IMR-90 (cell line): ENCODE data around the gene C3orf22. TPM values are rescaled to one million over a fixed set of nuclear protein-coding genes. Genes with fewer than 3 reads are reported as not detected.

Experiments used
- ATAC-seq: fragments of 200-7000 bp; cut with Tn5 transposase; 2 replicates; pipeline ENCODE4 v1.9.1; 2020; ENCODE audit warnings: low read depth, mild to moderate bottlenecking, moderate library complexity
- BruUV-seq: library from RNA; stranded (reverse); fragments of 400-500 nt; replicated peaks from 2 replicates; lab custom pipeline; 2021; lab: Mats Ljungman, UMichigan
- CTCF ChIA-PET: fragments of 300-600 bp; formaldehyde crosslinking; extraction: SDS; loops from one replicate; lab custom pipeline; 2021; ENCODE audit warnings: antibody characterized with exemption; lab: Yijun Ruan, JAX
- POLR2A ChIA-PET: fragments of 300-600 bp; sonication (Branson Sonifier 250); formaldehyde crosslinking; loops from one replicate; lab custom pipeline; 2022; ENCODE audit warnings: antibody characterized with exemption; ENCODE audit not compliant: unreplicated experiment; lab: Charles Lee
- DNase-seq: peaks from one replicate; pipeline ENCODE4 v3.0.0; 2013
- H2AFZ ChIP-seq: replicated peaks from 2 replicates; pipeline ENCODE3; 2013; ENCODE audit warnings: low read length, mild to moderate bottlenecking; ENCODE audit not compliant: poor library complexity
- H2AK5ac ChIP-seq: 2 replicates; pipeline ENCODE4 v1.6.1; 2013; ENCODE audit warnings: low read depth, low read length, inconsistent platforms
- H2AK9ac ChIP-seq: replicated peaks from 2 replicates; pipeline ENCODE3; 2013; ENCODE audit warnings: mild to moderate bottlenecking, low read depth, low read length, moderate library complexity; ENCODE audit not compliant: poor library complexity
- H2BK120ac ChIP-seq: 2 replicates; pipeline ENCODE4 v1.6.1; 2013; ENCODE audit warnings: low read depth, low read length, inconsistent platforms
- H2BK15ac ChIP-seq: 3 replicates; pipeline ENCODE4 v1.6.1; 2013; ENCODE audit warnings: low read depth, low read length, inconsistent platforms
- H2BK20ac ChIP-seq: 2 replicates; pipeline ENCODE4 v1.6.1; 2013; ENCODE audit warnings: low read depth, mild to moderate bottlenecking, inconsistent platforms, low read length, moderate library complexity
- H2BK5ac ChIP-seq: 2 replicates; pipeline ENCODE4 v1.6.1; 2013; ENCODE audit warnings: mild to moderate bottlenecking, low read depth, low read length, inconsistent platforms; ENCODE audit not compliant: poor library complexity, severe bottlenecking
- H3K14ac ChIP-seq: replicated peaks from 2 replicates; pipeline ENCODE4 v1.6.1; 2013; ENCODE audit warnings: low read depth, low read length, inconsistent platforms
- H3K18ac ChIP-seq: 2 replicates; pipeline ENCODE4 v1.6.1; 2013; ENCODE audit warnings: low read depth, low read length, control low read depth
- H3K23ac ChIP-seq: 2 replicates; pipeline ENCODE4 v1.6.1; 2013; ENCODE audit warnings: low read depth, low read length, inconsistent platforms
- H3K27ac ChIP-seq: 2 replicates; pipeline ENCODE4 v1.5.1; 2013; ENCODE audit warnings: mild to moderate bottlenecking, control low read depth, low read length; ENCODE audit not compliant: insufficient read depth
- H3K27me3 ChIP-seq: 2 replicates; pipeline ENCODE4 v1.6.1; 2013; ENCODE audit warnings: low read length; ENCODE audit not compliant: control insufficient read depth, insufficient read depth
- H3K36me3 ChIP-seq: 2 replicates; pipeline ENCODE4 v1.6.1; 2013; ENCODE audit warnings: low read length, mixed read lengths; ENCODE audit not compliant: control insufficient read depth, insufficient read depth
- H3K4ac ChIP-seq: 2 replicates; pipeline ENCODE4 v1.6.1; 2013; ENCODE audit warnings: low read depth, low read length, inconsistent platforms
- H3K4me1 ChIP-seq: 2 replicates; pipeline ENCODE4 v1.6.1; 2013; ENCODE audit warnings: low read length, mixed read lengths; ENCODE audit not compliant: control insufficient read depth, insufficient read depth
- H3K4me2 ChIP-seq: 2 replicates; pipeline ENCODE4 v1.6.1; 2013; ENCODE audit warnings: low read depth, mild to moderate bottlenecking, control low read depth, low read length, moderate library complexity
- H3K4me3 ChIP-seq: 2 replicates; pipeline ENCODE4 v1.5.1; 2013; ENCODE audit warnings: low read depth, mild to moderate bottlenecking, control low read depth, low read length, moderate library complexity; ENCODE audit not compliant: insufficient read depth
- H3K56ac ChIP-seq: 2 replicates; pipeline ENCODE4 v1.6.1; 2013; ENCODE audit warnings: low read length, inconsistent platforms; ENCODE audit not compliant: insufficient read depth; ENCODE audit errors: extremely low read depth
- H3K79me1 ChIP-seq, 2 experiments: 2 replicates each; pipeline ENCODE4 v1.6.1; 2013; ENCODE audit warnings: low read length in 2 of 2, inconsistent platforms in 1 of 2, low read depth in 1 of 2
- H3K9ac ChIP-seq: 2 replicates; pipeline ENCODE4 v1.6.1; 2013; ENCODE audit warnings: low read depth, low read length, control low read depth
- H3K9me1 ChIP-seq: 2 replicates; pipeline ENCODE4 v1.6.1; 2013; ENCODE audit warnings: low read length, inconsistent platforms; ENCODE audit not compliant: insufficient read depth
- H3K9me3 ChIP-seq: 2 replicates; pipeline ENCODE4 v1.6.1; 2013; ENCODE audit warnings: low read length; ENCODE audit not compliant: control insufficient read depth, insufficient read depth
- H4K20me1 ChIP-seq: 2 replicates; pipeline ENCODE4 v1.6.1; 2013; ENCODE audit warnings: low read length, inconsistent platforms; ENCODE audit not compliant: insufficient read depth
- H4K5ac ChIP-seq: 2 replicates; pipeline ENCODE4 v1.6.1; 2013; ENCODE audit warnings: mild to moderate bottlenecking, low read depth, low read length, control low read depth
- H4K8ac ChIP-seq, 2 experiments: 2 replicates each; pipeline ENCODE4 v1.6.1; 2013; ENCODE audit warnings: low read depth in 2 of 2, low read length in 2 of 2, control low read depth in 1 of 2, inconsistent platforms in 1 of 2
- H4K91ac ChIP-seq: 2 replicates; pipeline ENCODE4 v1.6.1; 2013; ENCODE audit warnings: low read depth, low read length, inconsistent platforms; ENCODE audit not compliant: insufficient read depth
- CEBPB ChIP-seq: IDR thresholded peaks from 2 replicates; pipeline ENCODE4 v1.6.1; 2012; ENCODE audit warnings: low read depth, low read length, improper control_type of control experiment
- CHD1 ChIP-seq: IDR thresholded peaks from 2 replicates; pipeline ENCODE4 v1.6.1; 2012; ENCODE audit warnings: low read depth, low read length, improper control_type of control experiment
- POLR2A ChIP-seq: IDR thresholded peaks from 2 replicates; pipeline ENCODE4 v1.6.1; 2012; ENCODE audit warnings: mild to moderate bottlenecking, low read depth, low read length
- RAD21 ChIP-seq: IDR thresholded peaks from 2 replicates; pipeline ENCODE4 v1.6.1; 2012; ENCODE audit warnings: low read length, improper control_type of control experiment
- SMC3 ChIP-seq: fragments of 150-350 bp; IDR thresholded peaks from 2 replicates; pipeline ENCODE4 v1.6.1; 2016; ENCODE audit warnings: low read depth, mild to moderate bottlenecking, antibody characterized with exemption, low read length, moderate library complexity
- WGBS, 2 experiments: methylation state at CpG; one replicate each; pipeline versions ENCODE4 v1.1.5 to v1.1.7; 2013; ENCODE audit warnings: missing lambda C conversion rate in 2 of 2; ENCODE audit not compliant: insufficient read length in 1 of 2; ENCODE audit errors: extremely low coverage in 2 of 2; 5-methylcytosine and 5-hydroxymethylcytosine counted together
- dilution Hi-C: fragments of 300-500 bp; cut with HindIII; formaldehyde crosslinking; loops from one replicate; pipeline ENCODE4 v1.14.3; 2018; ENCODE audit warnings: low sequenced_read_pairs; ENCODE audit not compliant: unreplicated experiment
- in situ Hi-C: fragments of 300-500 bp; cut with MboI; formaldehyde crosslinking; loops from 3 replicates; pipeline ENCODE4 v1.14.3; 2019; ENCODE audit warnings: low sequenced_read_pairs, inconsistent platforms, mixed read lengths
- intact Hi-C: fragments of 100-400 bp; cut with micrococcal nuclease; formaldehyde crosslinking; loops from 2 replicates; pipeline ENCODE4 v1.10.0; 2022
- polyA plus RNA-seq, 3 experiments: library from polyadenylated mRNA; depleted of rRNA; stranded (reverse); fragments of >200 nt; gene quantifications; 2 replicates each; pipeline ENCODE4 v1.2.3, GENCODE V29; 2012; ENCODE audit warnings: low replicate concordance in 1 of 3
- total RNA-seq: library from RNA; depleted of rRNA; stranded (reverse); fragments of >200 nt; gene quantifications from 2 replicates; pipeline ENCODE4 v1.2.3, GENCODE V29; 2012
- TF ChIP-seq, protein P1 (sequence below): conservative IDR thresholded peaks from 2 replicates; pipeline ENCODE4 v1.5.1; 2012; ENCODE audit warnings: mild to moderate bottlenecking, low read depth, low read length, improper control_type of control experiment

Gene C3orf22
- total and polyA plus RNA-seq, 2 of the 4 experiments (the other 2 are of a cell fraction), result not detected

DNA sequence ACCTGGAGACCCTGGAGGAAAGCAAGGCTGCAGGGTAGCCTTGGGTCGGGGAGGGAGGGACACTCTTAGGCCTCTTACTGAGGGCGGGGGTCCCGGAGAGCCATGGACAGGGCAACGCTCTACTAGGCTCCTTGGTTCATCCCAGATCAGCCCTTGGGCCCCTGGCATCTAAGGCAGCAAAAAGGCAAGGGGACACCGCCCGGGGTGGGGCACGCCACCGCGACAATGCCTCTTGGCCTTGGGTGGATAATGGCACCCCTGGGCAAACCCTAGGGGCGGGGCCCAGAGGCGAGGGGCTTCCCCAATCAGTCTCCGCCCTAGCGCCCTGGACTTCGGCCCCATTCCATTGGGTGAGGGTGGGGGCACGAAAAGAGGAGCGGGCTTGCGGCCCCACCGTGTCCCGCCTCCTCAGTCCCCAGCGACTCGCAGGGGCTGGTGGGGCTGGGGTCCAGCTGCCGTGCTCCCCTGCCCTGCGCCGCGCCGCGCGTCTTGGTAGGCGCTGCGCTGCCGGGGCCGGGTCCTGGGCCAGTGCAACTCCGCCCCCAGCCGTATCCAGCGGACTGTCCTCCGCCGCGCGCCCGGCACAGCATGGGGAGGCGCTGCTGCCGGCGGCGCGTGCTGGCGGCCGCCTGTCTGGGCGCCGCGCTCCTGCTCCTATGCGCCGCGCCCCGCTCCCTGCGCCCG, 34.8 kb downstream of the C3orf22 start, which contains the start of gene CHST13 (continued):
- no peak for TF ChIP-seq CEBPB

DNA sequence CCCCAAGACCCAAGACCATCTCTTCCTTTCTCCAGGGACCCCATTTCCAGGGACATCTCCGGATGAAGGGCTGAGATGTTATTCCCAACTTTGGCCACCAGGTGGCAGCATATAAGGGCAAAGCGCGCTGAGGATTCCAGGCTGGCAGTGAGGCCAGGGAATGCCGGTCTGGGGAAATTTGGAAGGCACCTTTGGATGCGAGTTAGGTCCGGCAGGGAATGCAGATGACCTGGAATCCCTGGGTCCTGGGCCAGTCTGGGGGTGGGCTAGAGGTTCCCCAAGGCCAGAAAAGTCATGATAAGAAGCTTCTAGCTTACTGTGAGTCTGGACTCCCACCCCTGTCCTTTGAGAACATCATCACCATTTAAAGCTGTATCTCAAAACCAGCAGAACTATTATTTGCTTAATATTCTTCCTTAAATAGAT, 36.4 kb downstream of the C3orf22 start:
- no peak overlapping the region for H2BK15ac ChIP-seq
- H4K91ac ChIP-seq, result no peak overlapping the region
- CTCF ChIA-PET, result interaction anchor here (0.6 to 1.8 kb wide), 4 partner anchors 9 to 933 kb away, joined by 3 to 7 read pairs (median 4); no protein-coding TSS in a partner anchor
- H2AK9ac ChIP-seq, result peak overlapping the region; percentile 82
- H3K4me1 ChIP-seq, result no peaks in the 10 kb centered on the region; the same call in 1 of the 2 replicates
- WGBS, 2 experiments, result 9% methylated on average over 4 of the region's 6 CpGs; no CpG with 5 or more reads in 1 of the 2 experiments
- no peaks in the 10 kb centered on the region for H3K36me3 ChIP-seq
- POLR2A ChIA-PET, result no interaction called here
- in situ Hi-C loops, result loop anchor here (10.0 kb wide), 1 partner anchor 932 kb away; no protein-coding TSS in a partner anchor
- H3K4me2 ChIP-seq, result no peak overlapping the region
- no peaks in the 10 kb centered on the region; the same call in 1 of the 2 replicates for H3K9me1 ChIP-seq
- peak; percentile 72 for ATAC-seq
- no peak overlapping the region for H3K56ac ChIP-seq
- H4K5ac ChIP-seq, result no peak overlapping the region
- H3K4ac ChIP-seq, result no peak overlapping the region
- H3K27ac ChIP-seq, result no peak overlapping the region
- H2AK5ac ChIP-seq, result no peak overlapping the region
- H4K20me1 ChIP-seq, result no peaks in the 10 kb centered on the region
- H3K23ac ChIP-seq, result no peak overlapping the region
- no peak overlapping the region for H3K14ac ChIP-seq
- no peak overlapping the region for H2BK20ac ChIP-seq
- H3K79me1 ChIP-seq, result no peaks in the 10 kb centered on the region
- no peak overlapping the region for H3K18ac ChIP-seq
- intact Hi-C loops, result loop anchor here (1.0 to 5.0 kb wide), 7 partner anchors 132 to 1022 kb away; partner anchors contain the start of genes PLXNA1 and TXNRD3
- no peaks in the 10 kb centered on the region for H3K9me3 ChIP-seq
- TF ChIP-seq SMC3, result peak; percentile 84
- TF ChIP-seq POLR2A, result no peak
- TF ChIP-seq, protein P1, sequence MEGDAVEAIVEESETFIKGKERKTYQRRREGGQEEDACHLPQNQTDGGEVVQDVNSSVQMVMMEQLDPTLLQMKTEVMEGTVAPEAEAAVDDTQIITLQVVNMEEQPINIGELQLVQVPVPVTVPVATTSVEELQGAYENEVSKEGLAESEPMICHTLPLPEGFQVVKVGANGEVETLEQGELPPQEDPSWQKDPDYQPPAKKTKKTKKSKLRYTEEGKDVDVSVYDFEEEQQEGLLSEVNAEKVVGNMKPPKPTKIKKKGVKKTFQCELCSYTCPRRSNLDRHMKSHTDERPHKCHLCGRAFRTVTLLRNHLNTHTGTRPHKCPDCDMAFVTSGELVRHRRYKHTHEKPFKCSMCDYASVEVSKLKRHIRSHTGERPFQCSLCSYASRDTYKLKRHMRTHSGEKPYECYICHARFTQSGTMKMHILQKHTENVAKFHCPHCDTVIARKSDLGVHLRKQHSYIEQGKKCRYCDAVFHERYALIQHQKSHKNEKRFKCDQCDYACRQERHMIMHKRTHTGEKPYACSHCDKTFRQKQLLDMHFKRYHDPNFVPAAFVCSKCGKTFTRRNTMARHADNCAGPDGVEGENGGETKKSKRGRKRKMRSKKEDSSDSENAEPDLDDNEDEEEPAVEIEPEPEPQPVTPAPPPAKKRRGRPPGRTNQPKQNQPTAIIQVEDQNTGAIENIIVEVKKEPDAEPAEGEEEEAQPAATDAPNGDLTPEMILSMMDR, result peak; percentile 78
- peak; percentile 78 for TF ChIP-seq RAD21
- TF ChIP-seq CHD1, result no peak
- H4K8ac ChIP-seq, result no peak overlapping the region
- no peak overlapping the region for H3K9ac ChIP-seq
- peak; percentile 33 for DNase-seq
- no peak overlapping the region for H2BK5ac ChIP-seq
- no peak overlapping the region for H3K4me3 ChIP-seq
- H3K27me3 ChIP-seq, result peaks cover 45% of the 10 kb centered on the region
- dilution Hi-C loops, result no loop called here
- H2AFZ ChIP-seq, result peak overlapping the region; percentile 70
- H2BK120ac ChIP-seq, result no peak overlapping the region
- no TSS peak for BruUV-seq
